Dedifferentiated amniotic fluid mesenchymal stem cell (primary cell): ENCODE results near the gene ROCK2.
A peak's percentile ranks its signal among the peaks of the same experiment; 100 is the strongest.

Experiments
- DNase-seq: peaks from one replicate; pipeline ENCODE4 v3.0.0-alpha.2; 2016; ENCODE audit errors: extremely low spot score

Gene ROCK2

DNA sequence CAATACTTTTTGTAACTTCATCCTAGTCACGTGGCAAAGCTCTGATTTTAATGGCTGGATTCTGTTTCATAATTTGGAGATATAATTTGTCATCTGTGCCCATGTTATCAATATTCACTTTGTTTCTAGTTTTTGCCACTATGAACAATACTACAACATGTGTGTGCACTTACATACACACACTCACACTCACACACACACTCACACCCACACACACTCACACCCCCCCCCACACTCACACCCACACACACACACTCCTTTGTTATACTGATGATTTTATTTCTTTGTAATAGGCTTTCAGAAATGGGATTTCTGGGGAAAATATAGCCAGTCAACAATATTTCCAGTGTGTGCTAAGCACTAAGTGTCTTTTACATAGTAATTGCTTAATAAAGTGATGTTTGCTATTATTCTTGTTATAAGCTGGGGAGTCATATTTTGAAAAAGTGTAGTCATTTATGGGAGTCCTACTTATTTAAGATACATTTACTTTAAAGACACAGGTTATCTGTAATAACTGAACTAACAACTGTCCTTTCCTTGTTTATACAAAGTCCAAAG, 22.8 kb upstream of the ROCK2 start:
- no peak for DNase-seq

DNA sequence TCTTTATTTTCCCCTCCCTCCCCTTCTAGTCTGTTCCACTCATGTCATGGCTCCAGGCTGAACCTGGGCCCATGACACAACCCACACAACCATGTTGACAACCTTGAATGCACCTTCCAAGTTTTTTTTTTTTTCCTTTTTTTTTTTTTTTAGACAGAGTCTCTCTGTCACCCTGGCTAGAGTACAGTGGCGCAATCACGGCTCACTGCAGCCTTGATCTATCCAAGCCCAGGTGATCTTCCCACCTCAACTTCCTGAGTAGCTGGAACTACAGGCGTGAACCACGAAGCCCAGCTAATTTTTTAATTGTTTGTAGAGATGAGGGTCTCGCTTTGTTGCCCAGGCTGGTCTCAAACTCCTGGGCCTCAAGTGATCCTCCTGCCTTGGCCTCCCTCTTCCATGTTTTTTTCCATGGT, 21.9 kb upstream of the ROCK2 start:
- no peak for DNase-seq

DNA sequence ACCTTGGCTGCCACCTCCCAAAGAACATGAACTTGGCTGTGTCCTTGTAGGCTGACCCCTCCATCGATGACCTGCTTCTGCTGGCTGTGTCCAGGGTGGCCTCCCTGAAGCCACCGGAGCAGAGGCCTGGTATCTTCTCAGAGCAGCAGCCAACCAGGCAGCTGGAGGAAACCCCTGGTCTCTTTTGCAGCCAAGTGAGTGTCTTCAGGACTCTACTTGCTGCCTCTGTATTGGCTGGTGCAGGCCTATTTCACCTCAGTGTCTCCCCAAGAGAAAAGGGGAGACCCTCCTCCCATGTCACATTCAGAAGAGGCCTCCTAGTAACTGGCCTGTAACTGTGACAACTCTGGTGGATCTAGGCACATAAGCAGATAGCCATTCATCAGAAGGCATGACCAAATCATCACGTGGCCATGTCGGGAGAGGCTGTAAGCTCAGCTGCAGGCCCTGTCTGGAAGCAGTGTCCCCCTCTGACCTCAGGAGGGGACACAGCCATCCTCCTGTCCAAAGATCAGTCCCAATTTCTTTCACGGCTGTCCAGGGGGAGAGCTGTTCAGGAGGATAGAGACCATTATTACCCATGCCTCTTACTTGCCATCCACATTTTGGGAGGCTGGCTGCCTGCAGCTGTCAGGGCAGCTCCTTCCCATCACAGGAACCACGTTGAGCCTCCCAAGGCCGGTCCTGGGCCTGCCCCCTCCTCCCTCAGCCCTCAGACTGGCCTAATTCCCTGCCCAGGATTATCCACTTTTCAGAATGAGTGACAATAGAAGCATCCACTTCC, 20.9 kb upstream of the ROCK2 start:
- no peak for DNase-seq

DNA sequence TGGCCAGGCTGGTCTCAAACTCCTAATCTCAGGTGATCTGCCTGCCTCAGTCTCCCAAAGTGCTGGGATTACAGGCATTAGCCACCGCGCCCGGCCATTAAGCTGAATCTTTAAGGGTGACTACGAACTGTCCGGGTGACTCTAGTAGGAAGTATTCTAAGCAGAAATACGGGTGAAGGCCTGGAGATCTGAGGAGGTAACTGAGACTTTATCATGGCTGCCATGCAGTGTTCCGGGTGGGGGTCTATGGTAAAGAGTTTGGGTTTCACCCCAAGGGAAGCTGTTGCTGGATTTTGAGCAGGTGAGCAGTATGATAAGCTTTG, 20.1 kb upstream of the ROCK2 start:
- DNase-seq, result no peak

DNA sequence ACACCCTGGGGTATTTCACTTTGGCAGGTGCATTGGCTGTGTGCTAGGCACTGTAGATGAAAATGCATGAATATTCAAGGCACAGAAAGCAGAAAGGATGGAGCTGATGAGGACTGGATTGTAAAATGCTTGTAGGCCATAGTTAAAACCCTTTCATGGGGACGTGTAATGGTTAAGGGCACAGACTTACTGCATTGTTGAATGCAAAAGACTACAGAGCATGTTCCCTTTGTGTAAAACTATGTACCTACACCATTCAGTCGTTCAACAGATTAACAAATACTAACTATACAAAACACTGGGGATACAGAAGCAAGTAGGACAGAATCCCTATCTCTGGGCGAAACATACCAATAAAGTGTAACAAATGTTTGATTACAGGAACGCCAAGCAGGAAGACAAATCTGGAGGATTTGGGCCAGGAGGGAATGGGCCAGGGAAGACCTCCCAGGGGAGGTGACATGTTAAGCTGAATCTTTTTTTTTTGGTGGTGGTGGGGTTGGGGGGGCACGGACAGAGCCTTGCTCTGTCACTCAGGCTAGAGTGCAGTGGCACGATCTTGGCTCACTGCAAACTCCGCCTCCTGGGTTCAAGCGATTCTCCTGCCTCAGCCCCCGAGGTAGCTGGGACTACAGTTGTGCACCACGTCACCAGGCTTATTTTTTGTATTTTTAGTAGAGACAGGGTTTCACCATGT, 19.6 kb upstream of the ROCK2 start:
- DNase-seq, result no peak

DNA sequence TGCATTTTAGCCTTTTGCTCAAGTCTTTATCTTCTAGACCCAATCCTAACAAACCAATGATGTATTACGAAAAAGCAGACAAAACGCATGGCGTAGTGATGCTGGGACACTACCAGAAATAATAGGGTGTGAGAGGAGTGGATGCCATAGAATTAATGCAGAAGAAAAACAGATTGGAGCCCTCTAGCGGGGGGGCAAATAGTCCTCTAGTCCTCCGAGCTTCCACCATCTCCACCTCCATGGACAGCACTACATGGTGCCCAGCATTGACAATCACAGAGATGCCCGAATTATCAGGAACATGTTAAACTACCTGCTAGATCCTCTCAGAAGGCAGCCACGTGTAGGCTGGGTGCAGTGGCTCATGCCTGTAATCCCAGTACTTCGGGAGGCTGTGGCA, 15.4 kb upstream of the ROCK2 start:
- no peak for DNase-seq

DNA sequence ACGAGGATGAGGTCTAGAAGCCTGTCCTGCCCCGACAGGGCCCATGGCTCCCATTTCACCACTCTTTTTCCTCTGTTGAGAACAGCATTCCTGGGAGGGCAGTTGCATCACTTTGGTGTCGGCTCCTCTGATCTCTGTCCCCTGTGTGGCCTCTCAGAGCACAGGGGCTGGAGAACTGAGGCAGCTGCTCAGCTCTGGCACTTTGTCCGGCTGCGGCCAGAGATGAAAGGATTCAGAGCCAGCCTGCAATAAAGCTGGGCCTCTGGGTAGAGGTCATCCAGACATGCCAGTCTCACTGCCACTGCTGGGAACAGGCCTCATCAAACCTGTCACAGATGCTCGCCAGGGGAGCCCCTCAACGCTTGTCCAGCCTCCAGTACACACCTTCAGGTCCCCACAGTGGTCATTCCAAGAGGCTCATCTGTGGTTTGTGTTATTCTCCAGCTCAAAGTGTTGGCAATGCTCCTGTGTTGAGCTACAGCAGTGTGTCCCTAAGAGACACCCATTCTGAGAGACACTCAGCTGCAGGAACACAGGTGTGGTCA, 13.1 kb upstream of the ROCK2 start:
- no peak for DNase-seq

DNA sequence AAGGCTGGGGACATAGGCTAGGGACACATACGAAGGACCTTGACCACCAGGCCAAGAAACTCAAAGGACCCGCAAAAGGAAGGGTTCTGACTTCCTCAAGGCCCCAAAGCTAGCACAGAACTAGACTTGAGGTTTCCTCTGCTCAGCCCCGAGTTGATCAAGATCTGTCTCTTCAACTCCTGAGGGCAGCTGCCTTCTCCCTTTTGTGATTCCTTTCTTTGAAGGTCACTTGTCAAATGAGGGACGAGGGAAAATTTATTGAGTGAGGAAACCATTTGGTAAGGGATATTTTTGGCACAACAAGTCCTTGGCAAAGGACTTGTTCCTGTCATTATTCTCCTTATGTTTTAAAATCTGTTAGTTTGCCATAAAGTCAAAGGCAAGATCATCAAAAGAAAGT, 12.3 kb upstream of the ROCK2 start:
- DNase-seq, result no peak

DNA sequence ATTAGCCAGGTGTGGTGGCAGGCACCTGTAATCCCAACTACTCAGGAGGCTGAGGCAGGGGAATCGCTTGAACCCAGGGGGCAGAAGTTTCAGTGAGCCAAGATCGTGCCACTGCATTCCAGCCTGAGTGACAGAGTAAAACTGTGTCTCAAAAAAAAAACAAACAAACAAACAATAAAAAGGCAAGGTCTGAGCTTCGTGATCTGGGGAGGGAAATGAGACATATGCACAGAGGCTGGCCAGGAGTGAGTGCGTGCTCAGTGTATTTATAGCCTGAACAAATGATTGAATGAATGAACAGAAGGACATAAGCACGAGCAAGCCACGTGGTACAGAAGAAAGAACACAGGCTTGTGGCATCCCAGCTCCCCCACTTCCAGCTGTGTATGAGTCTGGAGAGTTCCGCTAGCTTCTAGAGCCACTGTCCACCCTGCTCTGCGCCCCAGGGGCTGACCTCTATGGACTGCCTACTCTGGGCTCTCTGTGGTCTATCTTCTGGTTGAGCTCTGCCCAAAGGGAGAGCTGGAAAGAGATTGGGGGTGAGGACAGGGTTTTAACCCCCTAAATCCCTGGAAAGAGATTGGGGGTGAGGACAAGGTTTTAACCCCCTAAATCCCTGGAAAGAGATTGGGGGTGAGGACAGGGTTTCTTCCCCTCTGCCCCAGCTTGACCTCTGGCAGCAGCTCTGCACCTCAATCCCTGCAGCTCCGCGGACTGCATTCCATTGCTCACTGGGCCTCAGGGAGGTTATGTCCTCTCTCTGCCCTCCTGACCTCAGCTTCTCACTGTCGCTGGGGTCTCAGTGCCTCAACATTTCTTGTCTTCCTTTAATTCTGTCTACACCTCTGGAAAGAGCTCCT, 11.0 kb upstream of the ROCK2 start:
- DNase-seq, result no peak

DNA sequence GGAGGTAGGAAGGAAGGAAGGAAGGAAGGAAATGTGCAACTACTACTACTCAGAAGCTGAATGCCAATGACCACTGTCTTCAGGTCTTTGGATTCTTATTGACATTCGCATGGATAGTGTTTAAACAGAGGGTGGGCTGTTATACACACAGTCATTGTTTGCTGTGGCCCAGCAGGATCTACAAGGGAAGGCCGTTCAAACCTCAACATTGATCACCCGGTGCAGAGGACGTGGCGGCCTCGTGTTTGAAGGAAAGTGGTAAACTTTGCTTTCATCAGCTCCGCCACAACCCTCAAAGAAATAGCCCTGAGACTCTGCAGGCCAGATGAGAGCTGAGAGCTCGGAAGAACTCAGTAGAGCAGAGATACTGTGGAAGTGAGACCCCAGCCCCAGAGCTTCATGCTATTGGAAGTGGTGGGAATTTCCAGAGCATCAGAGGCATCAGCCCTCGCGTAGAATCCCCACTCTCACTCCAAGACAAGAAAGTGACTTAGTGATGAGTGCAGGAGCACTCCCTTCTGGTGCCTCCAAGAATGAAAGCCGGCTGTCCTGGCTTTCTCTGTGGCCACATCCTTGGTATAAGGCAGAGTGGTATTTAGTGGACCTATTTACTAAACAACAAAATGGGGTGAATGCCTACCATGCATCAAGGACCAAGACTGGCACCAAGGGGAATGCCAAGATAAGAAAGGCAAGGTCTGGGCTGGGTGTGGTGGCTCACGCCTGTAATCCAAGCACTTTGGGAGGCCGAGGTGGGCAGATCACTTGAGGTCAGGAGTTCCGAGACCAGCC, 10.1 kb upstream of the ROCK2 start:
- DNase-seq, result no peak

DNA sequence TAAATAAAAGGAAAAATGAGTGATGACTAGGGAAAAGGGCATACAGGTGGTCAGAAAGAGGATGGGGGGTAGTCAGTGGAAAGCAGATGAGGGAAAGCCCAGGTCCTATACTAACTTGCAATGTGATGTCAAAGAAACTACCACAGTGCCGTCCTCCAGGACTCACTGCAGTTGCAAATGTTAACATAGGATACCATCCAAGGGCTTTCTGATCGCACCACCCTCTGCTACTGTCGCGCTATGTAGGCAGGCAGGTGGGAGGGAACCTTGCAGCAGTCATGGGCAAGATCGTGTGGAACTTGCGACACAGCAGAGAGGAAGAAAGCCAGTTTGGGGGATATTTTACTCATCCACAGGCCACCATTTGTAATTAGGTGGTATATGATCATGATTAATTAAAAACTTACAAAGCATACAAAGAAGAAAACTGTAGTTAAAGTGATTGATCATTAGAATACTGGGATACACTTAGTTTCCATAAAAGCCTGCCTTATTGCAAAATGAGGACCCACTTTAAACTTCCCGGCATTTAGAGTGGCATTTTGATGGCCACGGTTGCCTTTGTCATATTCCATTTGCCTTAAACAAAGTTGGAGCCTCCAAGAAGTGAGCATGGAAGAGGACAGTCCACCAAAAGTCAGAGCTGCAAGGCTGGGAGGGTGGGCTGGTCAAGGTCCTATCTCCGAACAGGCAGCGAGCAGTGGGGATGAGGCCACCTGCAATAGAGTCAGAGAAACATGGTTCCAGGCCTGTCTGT, 8.5 kb upstream of the ROCK2 start:
- DNase-seq, result no peak

DNA sequence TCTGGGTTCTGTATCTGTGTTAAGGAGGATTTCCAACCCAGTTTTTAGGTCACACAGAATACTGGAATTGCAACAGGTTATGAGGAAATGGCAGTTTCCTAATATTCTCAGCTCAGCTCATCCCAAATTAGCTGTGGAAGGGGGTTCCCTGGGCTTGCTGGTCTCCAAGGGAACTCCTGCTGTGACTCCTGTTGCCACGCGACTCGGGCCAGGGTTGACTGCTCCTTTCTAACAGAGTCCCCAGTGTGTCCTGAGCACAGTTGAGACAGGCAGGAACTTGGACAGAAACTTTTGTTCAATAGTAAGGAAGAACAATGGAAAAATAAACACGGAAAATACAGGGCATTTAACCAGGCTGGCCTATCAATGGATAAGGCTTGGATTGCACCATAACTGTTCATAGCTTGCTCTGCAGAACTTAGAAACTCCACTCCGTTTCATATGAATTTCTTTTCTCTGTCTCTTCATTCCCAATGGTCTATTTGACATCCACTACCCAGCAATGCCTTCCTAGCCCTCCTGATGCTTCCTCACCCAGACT, 3.8 kb upstream of the ROCK2 start:
- DNase-seq, result no peak

DNA sequence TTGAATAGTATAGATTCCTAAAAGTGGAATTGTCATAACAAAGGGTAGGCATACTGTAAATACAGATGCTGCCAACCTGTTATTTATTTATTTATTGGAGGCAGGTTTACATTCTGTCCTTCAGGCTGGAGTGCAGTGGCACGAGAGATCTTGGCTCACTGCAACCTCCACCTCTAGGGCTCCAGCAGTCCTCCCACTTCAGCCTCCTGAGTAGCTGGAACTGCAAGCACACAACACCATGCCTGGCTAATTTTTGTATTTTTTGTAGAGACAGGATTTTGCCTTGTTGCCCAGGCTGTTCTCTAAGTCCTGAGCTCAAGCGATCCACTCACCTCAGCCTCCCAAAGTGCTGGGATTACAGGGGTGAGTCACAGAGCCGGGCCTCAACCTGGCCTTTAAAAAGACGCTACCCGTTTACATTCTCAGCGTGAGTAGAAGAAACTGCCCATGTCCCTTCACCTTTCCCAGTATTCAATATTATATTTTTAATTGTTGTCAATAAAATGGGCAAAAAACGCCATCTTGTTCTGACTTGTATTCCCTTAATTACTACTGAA, 3.0 kb upstream of the ROCK2 start:
- no peak for DNase-seq

DNA sequence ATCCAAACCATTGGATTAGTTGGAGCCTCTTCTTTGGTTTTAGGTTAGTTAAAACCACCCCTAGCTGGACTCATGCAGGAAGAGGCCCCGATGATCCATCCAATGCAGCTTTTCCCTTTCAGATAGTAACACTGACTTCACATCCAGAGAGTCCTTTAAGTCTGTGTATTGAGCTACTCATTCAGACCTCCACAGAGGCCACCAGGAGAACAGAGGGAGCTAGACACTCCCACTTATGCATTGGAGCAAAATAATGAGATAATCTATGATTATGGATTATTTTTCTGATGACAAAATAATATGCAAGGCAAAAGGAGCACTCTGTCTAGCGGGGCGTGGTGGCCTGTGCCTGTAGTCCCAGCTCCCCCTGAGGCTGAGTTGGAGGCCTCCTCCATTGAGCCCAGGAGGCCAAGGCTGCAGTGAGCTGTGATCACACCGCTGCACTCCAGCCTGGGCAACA, 1.6 kb upstream of the ROCK2 start:
- no peak for DNase-seq

DNA sequence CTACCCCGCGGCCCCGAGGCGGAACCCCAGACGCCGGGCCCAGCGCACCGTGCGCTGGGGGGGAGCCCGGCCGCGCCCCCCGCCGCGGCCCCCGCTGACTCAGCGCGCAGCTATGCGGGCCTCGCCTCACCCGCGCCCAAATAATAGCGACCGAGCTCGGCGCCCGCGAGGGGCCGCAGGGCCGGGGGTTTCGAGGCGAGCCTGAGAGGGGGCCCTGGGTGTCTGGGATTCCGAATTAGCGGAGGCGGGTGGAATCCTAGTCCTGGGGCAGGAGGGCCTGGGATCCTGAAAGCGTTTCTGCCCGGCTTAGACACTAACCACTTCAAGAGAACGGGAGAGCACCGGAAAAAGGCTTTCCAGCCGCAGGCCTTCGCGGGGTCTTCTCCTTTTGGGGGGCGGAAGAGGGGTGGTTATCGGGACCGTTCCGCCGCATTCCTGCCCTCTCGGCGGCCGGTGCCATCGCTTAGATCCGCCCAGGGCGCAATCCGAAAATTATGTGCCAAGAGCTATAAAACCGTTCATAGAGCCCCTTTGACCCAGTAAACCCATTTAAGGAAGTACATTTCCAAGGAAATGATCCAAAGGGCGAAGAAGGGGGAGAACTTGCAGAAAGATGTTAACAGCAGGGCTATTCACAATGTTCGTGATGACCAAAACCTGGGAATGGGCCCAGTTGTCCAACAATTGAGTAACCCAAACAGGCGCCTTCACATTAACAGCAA, 681 bp upstream of the ROCK2 start:
- DNase-seq, result peak; percentile 50

DNA sequence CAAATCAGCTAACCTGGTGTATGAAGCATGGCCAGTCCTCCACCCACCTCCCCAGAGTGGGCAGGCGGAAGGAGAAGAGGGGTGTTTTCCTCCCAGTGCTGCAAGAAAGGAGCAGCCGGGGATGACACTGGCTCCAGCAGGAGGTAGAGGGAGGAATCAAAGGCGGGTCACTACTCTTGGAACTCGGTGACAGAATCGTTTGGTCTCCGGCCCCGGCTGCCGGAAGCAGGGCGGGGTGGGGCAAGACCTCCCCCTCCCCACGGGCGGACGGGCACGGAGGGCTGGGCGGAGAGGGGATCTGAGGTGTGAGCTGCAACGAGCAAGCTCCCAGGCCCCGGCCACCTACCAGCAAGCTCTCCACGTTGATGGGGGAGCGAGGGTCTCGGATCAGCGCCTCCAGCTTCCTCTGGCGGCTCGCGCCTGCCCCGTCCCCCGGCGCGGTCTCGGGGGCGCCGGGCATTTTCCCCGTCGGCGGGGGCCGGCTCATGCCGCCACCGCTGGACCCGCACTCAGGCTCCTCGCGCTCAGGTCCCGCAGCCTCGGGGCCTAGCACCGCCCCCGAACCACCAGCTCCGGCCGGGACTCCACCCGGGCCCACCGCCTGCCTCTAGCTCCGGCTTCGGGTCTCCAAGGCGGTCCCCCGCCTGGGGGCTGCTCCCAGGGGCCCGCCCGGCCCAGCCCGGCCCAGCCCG, 640 bp downstream of the ROCK2 start:
- no peak for DNase-seq

DNA sequence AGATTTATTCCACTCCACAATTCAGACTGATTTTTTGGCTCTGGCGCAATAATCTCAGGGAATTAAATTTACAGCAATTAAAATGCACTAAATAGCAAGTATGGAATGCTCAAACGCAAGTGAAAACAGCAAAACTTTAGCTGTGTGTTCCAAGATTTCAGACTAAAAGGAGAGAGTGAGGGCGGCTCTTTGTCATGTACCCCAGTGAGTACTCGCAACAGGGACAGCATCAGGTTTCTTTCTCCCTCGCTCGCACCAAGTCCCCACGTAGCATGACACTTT, 1.1 kb downstream of the ROCK2 start:
- DNase-seq, result no peak

DNA sequence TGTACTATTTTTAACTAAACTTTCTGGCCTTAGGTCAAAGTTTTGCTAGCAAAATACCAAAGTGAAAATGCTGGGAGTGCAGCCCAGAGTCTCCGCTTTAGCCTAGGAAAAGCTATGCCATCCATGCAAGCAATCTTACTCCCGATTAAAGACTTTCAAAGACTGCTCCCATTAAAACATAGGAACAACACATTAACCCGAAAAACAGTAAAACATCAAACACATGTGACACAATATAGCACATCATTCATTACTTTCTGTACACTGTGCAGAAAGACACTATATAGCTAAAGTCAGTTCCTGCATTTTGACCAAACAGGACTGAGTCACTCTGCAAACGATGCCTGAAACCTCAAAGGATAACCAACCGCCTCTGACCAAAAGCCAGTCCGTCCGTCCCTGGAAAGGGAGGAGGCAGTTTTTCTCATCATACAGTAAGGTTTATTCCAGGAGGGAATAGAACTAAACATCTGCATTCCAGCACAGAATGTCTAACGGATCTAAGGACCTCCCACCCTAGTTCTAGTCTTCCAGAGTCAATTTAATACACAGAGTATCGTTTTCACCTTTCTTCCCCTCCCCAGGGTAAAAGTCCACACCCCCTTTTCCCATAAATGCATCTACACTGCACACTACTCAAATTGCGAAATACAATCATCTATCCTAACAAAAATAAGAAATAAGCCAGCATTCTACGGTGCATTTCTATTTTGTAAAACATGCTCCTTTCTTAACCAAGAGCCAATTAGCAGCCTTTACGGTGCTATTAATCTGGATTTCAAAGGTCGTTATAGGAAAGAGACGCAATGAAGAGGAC, 1.7 kb downstream of the ROCK2 start:
- peak; percentile 51 for DNase-seq
